ENCODE measurements around the gene SENP3. TPM values are rescaled to one million over a fixed set of nuclear protein-coding genes. Genes with fewer than 3 reads are reported as not detected.

Gene SENP3
- total RNA-seq, 1 experiment from 2014 or later, result 52.0 TPM

DNA sequence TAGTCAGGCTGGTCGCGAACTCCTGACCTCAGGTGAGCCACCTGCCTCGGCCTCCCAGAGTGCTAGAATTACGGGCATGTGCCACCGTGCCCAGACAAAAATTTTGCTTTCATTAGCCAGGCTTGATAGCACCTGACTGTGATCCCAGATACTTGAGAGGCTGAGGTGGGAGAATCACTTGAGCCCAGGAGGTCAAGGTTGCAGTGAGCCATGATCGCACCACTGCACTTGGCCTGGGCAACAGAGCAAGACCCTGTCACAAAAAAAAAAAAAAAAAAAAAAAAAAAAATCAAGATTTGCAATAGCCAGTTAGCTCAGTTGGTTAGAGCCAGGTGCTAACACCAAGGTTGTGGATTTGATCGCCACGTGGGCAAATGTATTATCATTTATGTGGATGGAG, 59.1 kb downstream of the SENP3 start:
- Mint-ChIP-seq H3K27ac (ENCODE audit: unreplicated experiment) (no peak overlapping the region), H3K36me3 (ENCODE audit: insufficient read depth, unreplicated experiment) (no peaks in the 10 kb centered on the region), H3K4me3 (ENCODE audit: low read depth, unreplicated experiment) (no peak overlapping the region), H3K27me3 (ENCODE audit: unreplicated experiment) (no peaks in the 10 kb centered on the region), H3K4me1 (ENCODE audit: low read depth, unreplicated experiment) (no peaks in the 10 kb centered on the region), H3K9me3 (ENCODE audit: low read depth, unreplicated experiment) (no peaks in the 10 kb centered on the region)
- intact Hi-C loops (cut with micrococcal nuclease; ENCODE audit: unreplicated experiment), result no loop called here
- DNase-seq, result no peak
- CTCF ChIA-PET, result no interaction called here
- BruUV-seq (replicated peaks), result no TSS peak
- TF ChIP-seq, protein P1, sequence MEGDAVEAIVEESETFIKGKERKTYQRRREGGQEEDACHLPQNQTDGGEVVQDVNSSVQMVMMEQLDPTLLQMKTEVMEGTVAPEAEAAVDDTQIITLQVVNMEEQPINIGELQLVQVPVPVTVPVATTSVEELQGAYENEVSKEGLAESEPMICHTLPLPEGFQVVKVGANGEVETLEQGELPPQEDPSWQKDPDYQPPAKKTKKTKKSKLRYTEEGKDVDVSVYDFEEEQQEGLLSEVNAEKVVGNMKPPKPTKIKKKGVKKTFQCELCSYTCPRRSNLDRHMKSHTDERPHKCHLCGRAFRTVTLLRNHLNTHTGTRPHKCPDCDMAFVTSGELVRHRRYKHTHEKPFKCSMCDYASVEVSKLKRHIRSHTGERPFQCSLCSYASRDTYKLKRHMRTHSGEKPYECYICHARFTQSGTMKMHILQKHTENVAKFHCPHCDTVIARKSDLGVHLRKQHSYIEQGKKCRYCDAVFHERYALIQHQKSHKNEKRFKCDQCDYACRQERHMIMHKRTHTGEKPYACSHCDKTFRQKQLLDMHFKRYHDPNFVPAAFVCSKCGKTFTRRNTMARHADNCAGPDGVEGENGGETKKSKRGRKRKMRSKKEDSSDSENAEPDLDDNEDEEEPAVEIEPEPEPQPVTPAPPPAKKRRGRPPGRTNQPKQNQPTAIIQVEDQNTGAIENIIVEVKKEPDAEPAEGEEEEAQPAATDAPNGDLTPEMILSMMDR (IDR thresholded peaks at IDR 0.05; ENCODE audit: unreplicated experiment), result no peak

Other genes with a start within 250 kb of the SENP3 start
- 59.6 and 61.1 TPM in 2 replicates for gene GPS2, start 246.6 kb upstream of the SENP3 start, total RNA-seq (2022)
- 31.9 and 33.0 TPM in 2 replicates for gene NEURL4, start 232.6 kb upstream of the SENP3 start, total RNA-seq (2022)
- 4.1 TPM in 1 of 2 replicates, not detected in the other for gene ACAP1, start 225.4 kb upstream of the SENP3 start, total RNA-seq (2022)
- 8.5 and 9.9 TPM in 2 replicates for gene KCTD11, start 209.8 kb upstream of the SENP3 start, total RNA-seq (2022)
- not detected in 2 replicates for gene TMEM95, start 206.8 kb upstream of the SENP3 start, total RNA-seq (2022)
- gene TNK1, start 180.8 kb upstream of the SENP3 start, total RNA-seq (2022), result 7.0 and 8.6 TPM in 2 replicates
- gene PLSCR3, start 167.4 kb upstream of the SENP3 start, total RNA-seq (2022), result 21.9 and 26.3 TPM in 2 replicates
- 47.8 and 51.5 TPM in 2 replicates for gene TMEM256, start 157.8 kb upstream of the SENP3 start, total RNA-seq (2022)
- 13.9 and 14.6 TPM in 2 replicates for gene NLGN2, start 154.1 kb upstream of the SENP3 start, total RNA-seq (2022)
- gene SPEM1, start 141.6 kb upstream of the SENP3 start, total RNA-seq (2022), result not detected in 2 replicates
- not detected in 2 replicates for gene SPEM2, start 136.3 kb upstream of the SENP3 start, total RNA-seq (2022)
- not detected in 2 replicates for gene SPEM3, start 133.1 kb upstream of the SENP3 start, total RNA-seq (2022)
- 8.5 TPM in 2 replicates for gene TMEM102, start 126.5 kb upstream of the SENP3 start, total RNA-seq (2022)
- gene FGF11, start 122.4 kb upstream of the SENP3 start, total RNA-seq (2022), result 1.2 and 2.1 TPM in 2 replicates
- 2.4 and 3.0 TPM in 2 replicates for gene CHRNB1, start 116.9 kb upstream of the SENP3 start, total RNA-seq (2022)
- 27.2 and 28.1 TPM in 2 replicates for gene ZBTB4, start 82.3 kb upstream of the SENP3 start, total RNA-seq (2022)
- not detected in 2 replicates for gene SLC35G6, start 80.5 kb upstream of the SENP3 start, total RNA-seq (2022)
- gene POLR2A, start 77.6 kb upstream of the SENP3 start, total RNA-seq (2022), result 89.0 and 99.3 TPM in 2 replicates
- gene TNFSF12, start 12.9 kb upstream of the SENP3 start, total RNA-seq (2022), result 7.7 and 8.4 TPM in 2 replicates
- 19.7 and 25.7 TPM in 2 replicates for gene TNFSF13, start 3.2 kb upstream of the SENP3 start, total RNA-seq (2022)
- 28.6 and 50.0 TPM in 2 replicates for gene CD68, start 17.7 kb downstream of the SENP3 start, total RNA-seq (2022)
- gene MPDU1, start 21.9 kb downstream of the SENP3 start, total RNA-seq (2022), result 34.6 and 36.3 TPM in 2 replicates
- gene SOX15, start 28.2 kb downstream of the SENP3 start, total RNA-seq (2022), result not detected in 2 replicates
- gene FXR2, start 53.0 kb downstream of the SENP3 start, total RNA-seq (2022), result 30.3 and 30.9 TPM in 2 replicates
- 15.9 and 16.6 TPM in 2 replicates for gene SAT2, start 65.9 kb downstream of the SENP3 start, total RNA-seq (2022)
- gene SHBG, start 68.2 kb downstream of the SENP3 start, total RNA-seq (2022), result 0.39 TPM in 1 of 2 replicates, not detected in the other
- not detected in 2 replicates for gene ATP1B2, start 89.0 kb downstream of the SENP3 start, total RNA-seq (2022)
- gene TP53, start 125.6 kb downstream of the SENP3 start, total RNA-seq (2022), result 98.3 and 119 TPM in 2 replicates
- gene WRAP53, start 126.6 kb downstream of the SENP3 start, total RNA-seq (2022), result 10.1 and 12.9 TPM in 2 replicates
- gene EFNB3, start 143.3 kb downstream of the SENP3 start, total RNA-seq (2022), result 0.38 and 0.88 TPM in 2 replicates
- gene DNAH2, start 155.8 kb downstream of the SENP3 start, total RNA-seq (2022), result 0.26 and 0.51 TPM in 2 replicates